ENCODE results near the gene PPP1R26.

Gene PPP1R26

GRCh38 chr9:135500525-135501260 is 21.1 kb downstream of the PPP1R26 start, which contains the start of gene MRPS2 (continued):
- TF ChIP-seq IKZF3 (tag by site-specific recombination; IDR thresholded peaks at IDR 0.05) = no peak
- no peak for TF ChIP-seq ATF2 (tag by site-specific recombination; IDR thresholded peaks at IDR 0.05; ENCODE audit: low read depth)
- 0 out of 2 replicates have a peak, but pooled peaks have one; percentile 71 for TF ChIP-seq ZSCAN16 (tag by site-specific recombination; IDR thresholded peaks at IDR 0.05)
- TF ChIP-seq ZNF18 (tag by site-specific recombination; IDR thresholded peaks at IDR 0.05) = 0 out of 2 replicates have a peak, but pooled peaks have one; percentile 20
- TF ChIP-seq INSM2 (tag by site-specific recombination; IDR thresholded peaks at IDR 0.05) = no peak; the same call in 1 of the 2 replicates
- TF ChIP-seq GLI4 (tag by site-specific recombination; IDR thresholded peaks at IDR 0.05) = peak; percentile 7; the same call in 1 of the 2 replicates
- no peak for TF ChIP-seq ZNF404 (tag by site-specific recombination; IDR thresholded peaks at IDR 0.05)
- TF ChIP-seq ZNF112 (tag by site-specific recombination; IDR thresholded peaks at IDR 0.05) = no peak
- no peak for TF ChIP-seq SETDB1 (IDR thresholded peaks at IDR 0.05; ENCODE audit: insufficient read length, low read length)
- no peak for TF ChIP-seq ZNF10 (tag by site-specific recombination; IDR thresholded peaks at IDR 0.05)
- TF ChIP-seq ZNF280D (tag by site-specific recombination; IDR thresholded peaks at IDR 0.05) = no peak
- TF ChIP-seq ZNF670 (tag by site-specific recombination; IDR thresholded peaks at IDR 0.05; ENCODE audit: low read depth) = no peak
- TF ChIP-seq ZNF433 (tag by site-specific recombination; IDR thresholded peaks at IDR 0.05; ENCODE audit: low read depth) = no peak
- peak; percentile 91 for TF ChIP-seq YY1 (tag by site-specific recombination; IDR thresholded peaks at IDR 0.05)
- TF ChIP-seq REPIN1 (tag by site-specific recombination; IDR thresholded peaks at IDR 0.05; ENCODE audit: low read depth) = no peak
- TF ChIP-seq ZIC2 (tag by site-specific recombination; IDR thresholded peaks at IDR 0.05) = peak; percentile 80; the same call in 1 of the 2 replicates
- TF ChIP-seq ZNF114 (tag by site-specific recombination; IDR thresholded peaks at IDR 0.05) = no peak
- TF ChIP-seq ZNF664 (tag by site-specific recombination; IDR thresholded peaks at IDR 0.05) = no peak
- TF ChIP-seq ZFP69B (tag by site-specific recombination; IDR thresholded peaks at IDR 0.05) = peak; percentile 59; the same call in 1 of the 2 replicates
- TF ChIP-seq ZNF23 (tag by site-specific recombination; IDR thresholded peaks at IDR 0.05; ENCODE audit: borderline replicate concordance) = no peak
- peak; percentile 72 for TF ChIP-seq SP2 (tag by site-specific recombination; IDR thresholded peaks at IDR 0.05)
- TF ChIP-seq MZF1 (tag by site-specific recombination; IDR thresholded peaks at IDR 0.05; ENCODE audit: borderline replicate concordance) = peak; percentile 91
- no peak for TF ChIP-seq ZNF747 (tag by site-specific recombination; IDR thresholded peaks at IDR 0.05)
- no peak for TF ChIP-seq ZNF155 (tag by site-specific recombination; IDR thresholded peaks at IDR 0.05)
- TF ChIP-seq BCL11A (tag by site-specific recombination; IDR thresholded peaks at IDR 0.05; ENCODE audit: low read depth) = peak; percentile 39; the same call in 1 of the 2 replicates
- no peak for TF ChIP-seq KLF7 (tag by site-specific recombination; IDR thresholded peaks at IDR 0.05; ENCODE audit: borderline replicate concordance)
- peak; percentile 72 for TF ChIP-seq SP3 (tag by site-specific recombination; IDR thresholded peaks at IDR 0.05)
- TF ChIP-seq ZNF37A (tag by site-specific recombination; IDR thresholded peaks at IDR 0.05) = no peak
- no peak for TF ChIP-seq RBAK (tag by site-specific recombination; IDR thresholded peaks at IDR 0.05)
- TF ChIP-seq ZNF221 (tag by site-specific recombination; IDR thresholded peaks at IDR 0.05; ENCODE audit: borderline replicate concordance) = no peak
- peak; percentile 52; the same call in 1 of the 2 replicates for TF ChIP-seq KLF1 (tag by site-specific recombination; IDR thresholded peaks at IDR 0.05)

Measured in HEK293 (cell line).